GM19035 (cell line): ENCODE data around the gene IL17RC.
"Not testable (repeated sequence)": the region's sequence is repeated elsewhere in the genome, so short reads cannot be mapped to it uniquely, and the experiment has no call there.

ENCODE experiments used
- ATAC-seq: cut with Tn5 transposase; IDR thresholded peaks from one replicate; pipeline ENCODE4 v1.9.1; 2021; ENCODE audit not compliant: unreplicated experiment

Gene IL17RC

GRCh38 chr3:9916734-9917680 is at the start of gene IL17RC:
Gene IL17RC, plus strand, starts transcription at chr3:9917098. Its CDS starts 218 bp downstream, at chr3:9917316.
- ATAC-seq = no peak

- no peak for ATAC-seq
These were observed 49.8 kb upstream of the IL17RC start for GRCh38 chr3:9867106-9867505.

- ATAC-seq = no peak
These were observed 46.9 kb upstream of the IL17RC start for GRCh38 chr3:9869955-9870354.

GRCh38 chr3:9870978-9871377 is 45.9 kb upstream of the IL17RC start:
- ATAC-seq = no peak

- ATAC-seq = not testable (repeated sequence)
These were observed 44.8 kb upstream of the IL17RC start for GRCh38 chr3:9872067-9872466.

- no peak for ATAC-seq
These were observed 41.5 kb upstream of the IL17RC start for GRCh38 chr3:9875448-9875847.

- ATAC-seq = not testable (repeated sequence)
These were observed 40.6 kb upstream of the IL17RC start for GRCh38 chr3:9876255-9876654.

GRCh38 chr3:9876991-9877390 is 39.9 kb upstream of the IL17RC start:
- ATAC-seq = no peak

GRCh38 chr3:9878700-9879099 is 38.2 kb upstream of the IL17RC start:
- ATAC-seq = no peak

GRCh38 chr3:9879830-9880549 is 36.9 kb upstream of the IL17RC start, which contains the start of gene CIDEC:
Gene CIDEC, minus strand, starts transcription at chr3:9880253. Its CDS starts 1,767 bp downstream, at chr3:9878486.
- ATAC-seq = no peak

- ATAC-seq = no peak
These were observed 35.5 kb upstream of the IL17RC start for GRCh38 chr3:9881441-9881840.

- ATAC-seq = no peak
These were observed 33.0 kb upstream of the IL17RC start for GRCh38 chr3:9883706-9884554.

GRCh38 chr3:9884555-9885165 is 32.2 kb upstream of the IL17RC start:
- no peak for ATAC-seq

- no peak for ATAC-seq
These were observed 30.6 kb upstream of the IL17RC start for GRCh38 chr3:9886328-9886727.

- no peak for ATAC-seq
These were observed 29.4 kb upstream of the IL17RC start for GRCh38 chr3:9887480-9887879.

GRCh38 chr3:9888540-9888939 is 28.4 kb upstream of the IL17RC start:
- no peak for ATAC-seq

- no peak for ATAC-seq
These were observed 27.5 kb upstream of the IL17RC start for GRCh38 chr3:9889405-9889804.

- ATAC-seq = peak; percentile 92
These were observed 26.4 kb upstream of the IL17RC start, which contains the start of gene JAGN1 for GRCh38 chr3:9890249-9891071. Gene JAGN1, plus strand, starts transcription at chr3:9890610. Its CDS starts 113 bp downstream, at chr3:9890723.

- ATAC-seq = no peak
These were observed 25.8 kb upstream of the IL17RC start for GRCh38 chr3:9891072-9891622.
